Ovary (tissue), 9 donors: ENCODE measurements around the gene FADS2. TPM values are rescaled to one million over a fixed set of nuclear protein-coding genes. Genes with fewer than 3 reads are reported as not detected.

Experiments used
- DNase-seq, 5 donors: peaks; one replicate each; pipeline ENCODE4 v3.0.0-alpha.2; 2019 to 2020
- H3K27ac ChIP-seq, 2 donors: fragments of 200-600 bp; one replicate each; pipeline versions ENCODE4 v1.5.1 to v1.8.0; 2019 to 2022
- H3K27me3 ChIP-seq: fragments of 200-600 bp; one replicate; pipeline ENCODE4 v1.8.0; 2022
- H3K36me3 ChIP-seq: fragments of 200-600 bp; sonication (generic); one replicate; pipeline ENCODE4 v1.5.1; 2019
- H3K4me1 ChIP-seq: one replicate; pipeline ENCODE4 v1.8.1; 2013; ENCODE audit warnings: mild to moderate bottlenecking, moderate library complexity; ENCODE audit not compliant: insufficient read depth
- H3K4me3 ChIP-seq: fragments of 200-600 bp; sonication (generic); one replicate; pipeline ENCODE4 v1.5.1; 2017
- H3K9me3 ChIP-seq, 2 donors: fragments of 200-600 bp in 1 of 2; sonication (generic) in 1 of 2; one replicate each; pipeline versions ENCODE4 v1.5.1 to v1.8.1; 2013 to 2019; ENCODE audit warnings: mild to moderate bottlenecking in 1 of 2, moderate library complexity in 1 of 2
- EP300 ChIP-seq: sonication (generic); formaldehyde crosslinking; IDR thresholded peaks from one replicate; pipeline ENCODE4 v1.6.1; 2017; ENCODE audit warnings: antibody characterized with exemption
- POLR2A ChIP-seq: fragments of 450-650 bp; IDR thresholded peaks from one replicate; pipeline ENCODE4 v1.6.1; 2017; ENCODE audit warnings: antibody characterized with exemption, mild to moderate bottlenecking, moderate library complexity
- WGBS, 3 donors: extraction: QIAGEN DNeasy Blood & Tissue Kit in 1 of 3; methylation state at CpG; one replicate each; pipeline versions ENCODE4 v1.1.5 to v1.1.7; 2013 to 2017; 5-methylcytosine and 5-hydroxymethylcytosine counted together
- intact Hi-C, 4 donors: fragments of 100-400 bp; cut with DNase I; formaldehyde crosslinking; loops; one replicate each; pipeline versions ENCODE4 v1.11.0 to v1.15.1; 2022 to 2023
- polyA plus RNA-seq, 2 donors: library from polyadenylated mRNA; stranded (reverse); fragments of 200-250 nt in 1 of 2; fragments of 350-450 nt in 1 of 2; fragmentation: Illumina TruSeq in 1 of 2; extraction: RNeasy Lipid Tissue Mini Kit (QIAGEN cat#74804) in 1 of 2; gene quantifications; one replicate each; pipeline ENCODE4 v1.2.3, GENCODE V29; 2013 to 2014
- total RNA-seq, 7 donors: library from RNA; depleted of rRNA in 2 of 7; stranded (reverse); fragments of >200 nt in 2 of 7; fragmentation: NEBNext Ultra II Directional in 3 of 7; extraction: Animal tissue kit (Norgen Biotek cat#: 25700) in 3 of 7; gene quantifications; one replicate each; pipeline versions ENCODE4 v1.1.0 to v1.2.4, GENCODE V29; 2016 to 2023
- TF ChIP-seq, protein P1 (sequence below), 3 donors: fragments of 450-650 bp in 2 of 3; fragments of 200-600 bp in 1 of 3; IDR thresholded peaks; one replicate each; pipeline versions ENCODE4 v1.5.1 to v1.8.0; 2016 to 2022; ENCODE audit warnings: antibody characterized with exemption in 3 of 3, mild to moderate bottlenecking in 1 of 3
- donor health status: DM: no; HTN: no; CAD: no; lungs with moderate emphysema.
- donor health status: DM: no; HTN: no; CAD: no.
- donor health status: Bipolar disorder and iron deficiency.
- donor health status: DM: yes; HTN: yes; CAD: no.
- donor health status: DM: no; HTN: no; CAD: no.
- donor health status: DM: yes; HTN: yes; CAD: no.

The FADS2 gene
- total and polyA plus RNA-seq, 9 donors: 6.3 to 298 (median 26.2) TPM

DNA sequence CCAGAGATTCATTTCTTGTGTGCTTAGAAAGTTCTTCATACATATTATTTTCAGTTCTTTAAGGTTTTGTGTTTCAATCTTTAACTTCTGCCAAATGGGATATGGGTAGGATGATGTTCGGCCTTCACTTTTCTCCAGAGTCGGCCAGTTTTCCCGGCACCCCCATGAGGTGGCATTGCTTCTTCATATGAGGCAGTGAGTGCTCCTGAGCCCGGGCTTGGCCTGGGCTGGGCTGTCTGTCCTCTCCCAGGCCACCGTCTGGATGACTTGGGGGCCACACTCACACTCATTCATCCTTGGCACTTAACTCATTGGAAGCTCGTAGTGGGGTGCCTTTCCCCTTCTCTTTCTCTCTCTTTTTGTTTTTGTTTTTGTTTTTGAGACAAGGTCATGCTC lies 23.8 kb downstream of the FADS2 start:
- no peak for DNase-seq
- Histone ChIP-seq H3K27ac (no peak overlapping the region), H3K4me1 (no peaks in the 10 kb centered on the region), H3K9me3 (no peaks in the 10 kb centered on the region), H3K27me3 (no peaks in the 10 kb centered on the region), H3K4me3 (no peak overlapping the region), H3K36me3 (no peaks in the 10 kb centered on the region)
- 80 to 86% (median 80%) methylated on average over 6 of the region's 6 CpGs for WGBS, 3 donors
- TF ChIP-seq, protein P1, sequence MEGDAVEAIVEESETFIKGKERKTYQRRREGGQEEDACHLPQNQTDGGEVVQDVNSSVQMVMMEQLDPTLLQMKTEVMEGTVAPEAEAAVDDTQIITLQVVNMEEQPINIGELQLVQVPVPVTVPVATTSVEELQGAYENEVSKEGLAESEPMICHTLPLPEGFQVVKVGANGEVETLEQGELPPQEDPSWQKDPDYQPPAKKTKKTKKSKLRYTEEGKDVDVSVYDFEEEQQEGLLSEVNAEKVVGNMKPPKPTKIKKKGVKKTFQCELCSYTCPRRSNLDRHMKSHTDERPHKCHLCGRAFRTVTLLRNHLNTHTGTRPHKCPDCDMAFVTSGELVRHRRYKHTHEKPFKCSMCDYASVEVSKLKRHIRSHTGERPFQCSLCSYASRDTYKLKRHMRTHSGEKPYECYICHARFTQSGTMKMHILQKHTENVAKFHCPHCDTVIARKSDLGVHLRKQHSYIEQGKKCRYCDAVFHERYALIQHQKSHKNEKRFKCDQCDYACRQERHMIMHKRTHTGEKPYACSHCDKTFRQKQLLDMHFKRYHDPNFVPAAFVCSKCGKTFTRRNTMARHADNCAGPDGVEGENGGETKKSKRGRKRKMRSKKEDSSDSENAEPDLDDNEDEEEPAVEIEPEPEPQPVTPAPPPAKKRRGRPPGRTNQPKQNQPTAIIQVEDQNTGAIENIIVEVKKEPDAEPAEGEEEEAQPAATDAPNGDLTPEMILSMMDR (IDR thresholded peaks at IDR 0.05): no peak
- TF ChIP-seq EP300: no peak
- TF ChIP-seq POLR2A: no peak
- intact Hi-C loops: no loop called here

DNA sequence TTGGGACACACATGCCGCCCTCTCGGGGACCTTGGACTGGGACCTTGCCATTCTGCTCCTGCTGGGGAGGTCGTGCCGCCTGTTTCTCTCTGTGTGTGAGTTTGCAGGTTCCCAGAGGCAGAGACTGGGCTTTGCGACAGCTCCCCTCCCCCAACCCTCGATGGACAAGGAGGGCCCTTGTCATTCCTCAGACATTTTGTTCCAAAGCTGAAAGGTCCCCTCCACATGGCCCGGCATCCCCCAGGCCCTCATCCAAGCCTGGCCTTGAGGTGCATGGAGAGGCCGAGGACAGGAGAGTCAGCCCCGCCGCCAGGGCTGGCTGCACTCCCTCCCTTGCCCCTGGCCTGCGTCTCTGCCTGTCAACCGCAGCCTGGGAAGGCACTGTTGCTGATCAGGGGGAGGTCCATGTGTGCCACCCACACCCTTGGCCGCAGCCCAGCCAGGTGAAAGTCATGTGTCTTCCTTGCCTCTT lies 25.6 kb downstream of the FADS2 start:
- no peaks in the 10 kb centered on the region for H3K9me3 ChIP-seq
- no peak overlapping the region for H3K4me3 ChIP-seq
- 68 to 82% (median 71%) methylated on average over 13 of the region's 13 CpGs for WGBS, 3 donors
- H3K4me1 ChIP-seq: no peaks in the 10 kb centered on the region
- TF ChIP-seq POLR2A: no peak
- no peak for TF ChIP-seq EP300
- TF ChIP-seq, protein P1 (IDR thresholded peaks at IDR 0.05): no peak
- DNase-seq: no peak
- H3K27ac ChIP-seq: no peak overlapping the region
- H3K27me3 ChIP-seq: no peaks in the 10 kb centered on the region
- no peaks in the 10 kb centered on the region for H3K36me3 ChIP-seq
- intact Hi-C loops: no loop called here

DNA sequence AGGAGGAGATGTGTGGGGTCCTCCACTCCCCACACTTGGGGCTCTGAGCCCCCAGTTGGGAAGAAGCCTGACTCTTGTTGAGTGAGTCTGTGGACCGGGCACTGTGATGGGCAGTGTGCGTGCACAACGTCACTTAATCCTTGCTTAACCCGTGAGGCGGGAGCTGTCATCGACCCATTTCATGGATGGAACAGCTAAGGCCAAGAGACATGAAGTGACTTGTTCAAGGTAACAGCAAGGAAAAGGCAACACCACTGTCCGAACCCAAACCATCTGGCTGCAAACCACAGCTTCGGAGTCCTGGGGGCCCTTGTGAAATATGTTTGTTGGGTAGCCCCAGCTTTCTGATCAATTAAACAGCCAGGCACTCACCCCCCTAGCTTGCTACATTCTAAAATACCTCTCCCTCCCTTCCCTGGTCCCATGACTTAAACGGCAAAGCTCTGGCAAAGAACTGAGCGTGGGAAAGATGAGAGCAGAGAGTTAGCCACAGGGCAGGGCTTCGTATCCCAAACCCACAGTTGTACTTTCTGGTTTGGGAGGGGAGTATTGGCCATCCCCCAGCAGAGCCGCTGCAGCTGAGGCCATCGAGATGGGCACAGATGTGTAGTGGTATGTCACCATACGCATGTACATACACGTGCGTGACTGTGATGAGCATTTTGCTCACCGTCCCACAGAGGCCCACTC lies 26.3 kb downstream of the FADS2 start:
- Histone ChIP-seq H3K36me3 (no peaks in the 10 kb centered on the region), H3K4me1 (no peaks in the 10 kb centered on the region), H3K4me3 (no peak overlapping the region), H3K27me3 (no peaks in the 10 kb centered on the region), H3K9me3 (no peaks in the 10 kb centered on the region), H3K27ac (no peak overlapping the region)
- TF ChIP-seq POLR2A (no peak), EP300 (no peak)
- intact Hi-C loops: no loop called here
- no peak for DNase-seq
- WGBS, 3 donors: 91% methylated on average over 17 of the region's 17 CpGs

DNA sequence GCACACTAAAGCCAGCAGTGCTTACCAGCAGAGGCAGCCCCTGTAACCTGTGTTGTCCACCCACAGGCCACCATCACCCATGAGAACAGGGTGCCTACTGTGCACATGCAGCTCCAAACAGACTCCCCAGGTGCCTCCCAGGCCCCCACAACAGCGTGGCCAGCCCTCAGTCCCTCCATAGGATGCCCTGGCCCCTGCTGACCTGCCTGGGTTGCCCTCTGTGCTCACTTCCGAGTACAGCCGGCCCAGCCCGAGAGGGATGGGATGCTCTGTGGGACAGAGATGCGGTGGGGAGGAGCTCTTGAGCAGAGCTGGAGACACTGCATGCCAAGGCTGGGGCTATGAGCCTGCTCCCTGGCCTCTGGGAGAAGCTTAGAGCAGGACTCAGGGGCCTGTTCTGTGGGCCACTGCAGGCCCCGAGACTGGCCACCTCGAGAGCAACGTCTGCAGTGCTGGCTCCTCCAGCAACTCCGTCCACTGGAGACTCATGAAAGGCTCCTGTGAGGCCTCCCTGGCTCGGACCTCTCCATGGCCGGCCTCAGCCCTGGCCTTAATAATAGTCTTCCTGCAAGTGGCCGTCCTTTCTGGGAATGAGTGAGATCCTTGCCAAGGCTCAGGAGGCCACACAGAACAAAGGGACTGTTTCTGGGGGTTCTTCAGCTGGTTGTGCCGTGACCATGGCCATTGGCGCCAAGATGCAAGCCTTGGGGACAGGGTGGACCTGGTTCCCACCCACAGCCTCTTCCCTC lies 27.0 kb downstream of the FADS2 start:
- Histone ChIP-seq H3K9me3 (no peaks in the 10 kb centered on the region), H3K4me1 (no peaks in the 10 kb centered on the region), H3K4me3 (no peak overlapping the region), H3K27me3 (no peaks in the 10 kb centered on the region), H3K36me3 (no peaks in the 10 kb centered on the region), H3K27ac (no peak overlapping the region)
- WGBS, 3 donors: 86 to 88% (median 87%) methylated on average over 14 of the region's 14 CpGs
- TF ChIP-seq, protein P1 (IDR thresholded peaks at IDR 0.05): no peak
- TF ChIP-seq POLR2A (no peak), EP300 (no peak)
- intact Hi-C loops: no loop called here
- DNase-seq: no peak
